K562 (cell line): ENCODE data around the gene C1QBP. TPM values are rescaled to one million over a fixed set of nuclear protein-coding genes. Genes with fewer than 3 reads are reported as not detected.

Source experiments
- E2F4 ChIP-seq: sonication (generic); formaldehyde crosslinking; IDR thresholded peaks from 2 replicates; pipeline ENCODE4 v1.8.0; 2022; ENCODE audit warnings: mild to moderate bottlenecking, low read depth, missing genetic modification reagents
- E2F6 ChIP-seq, 2 experiments: IDR thresholded peaks; 2 replicates each; pipeline ENCODE4 v1.6.1; 2011; ENCODE audit warnings: borderline replicate concordance in 1 of 2, control low read depth in 1 of 2, low read depth in 1 of 2, low read length in 1 of 2, mild to moderate bottlenecking in 1 of 2, mixed read lengths in 1 of 2, moderate library complexity in 1 of 2; ENCODE audit not compliant: insufficient read depth in 1 of 2, insufficient read length in 1 of 2, poor library complexity in 1 of 2, severe bottlenecking in 1 of 2; ENCODE audit errors: extremely low read depth in 1 of 2
- E2F8 ChIP-seq: fragments of 450-650 bp; IDR thresholded peaks from 2 replicates; pipeline ENCODE4 v1.7.1; 2018; ENCODE audit warnings: mild to moderate bottlenecking, low read depth; ENCODE audit not compliant: partially characterized antibody
- HDAC2 ChIP-seq: fragments of 450-650 bp; IDR thresholded peaks from 2 replicates; pipeline ENCODE4 v1.6.1; 2016; ENCODE audit warnings: mild to moderate bottlenecking
- L3MBTL2 ChIP-seq: fragments of 450-650 bp; IDR thresholded peaks from 2 replicates; pipeline ENCODE4 v1.6.1; 2016; ENCODE audit warnings: mild to moderate bottlenecking, moderate library complexity
- PHF8 ChIP-seq: fragments of 200-600 bp; sonication (generic); IDR thresholded peaks from 2 replicates; pipeline ENCODE4 v1.6.1; 2012; ENCODE audit warnings: mixed run types, mild to moderate bottlenecking, inconsistent platforms, low read length, moderate library complexity, borderline replicate concordance
- RB1 ChIP-seq: fragments of 450-650 bp; IDR thresholded peaks from 2 replicates; pipeline ENCODE4 v1.6.1; 2017; ENCODE audit warnings: low read depth, mild to moderate bottlenecking
- SMAD1 ChIP-seq: fragments of 150-350 bp; IDR thresholded peaks from 2 replicates; pipeline ENCODE4 v1.6.1; 2014; ENCODE audit warnings: low read length, low read depth; ENCODE audit not compliant: partially characterized antibody
- TCF7L2 ChIP-seq: fragments of 150-350 bp; IDR thresholded peaks from 2 replicates; pipeline ENCODE4 v1.6.1; 2016; ENCODE audit warnings: low read depth, mild to moderate bottlenecking, low read length, moderate library complexity
- USF1 ChIP-seq: sonication (generic); formaldehyde crosslinking; IDR thresholded peaks from 2 replicates; pipeline ENCODE4 v1.9.0; 2022; ENCODE audit warnings: mild to moderate bottlenecking, missing genetic modification reagents
- ZNF518B ChIP-seq: fragments of 250-450 bp; sonication (Bioruptor Pico); IDR thresholded peaks from 2 replicates; pipeline ENCODE4 v1.5.0; 2021; ENCODE audit warnings: mild to moderate bottlenecking, moderate library complexity
- ZNF707 ChIP-seq: fragments of 250-450 bp; sonication (Bioruptor Pico); conservative IDR thresholded peaks from 2 replicates; pipeline ENCODE4 v1.8.0; 2022; ENCODE audit warnings: inconsistent platforms, mild to moderate bottlenecking, moderate library complexity
- polyA plus RNA-seq, 8 experiments: library from polyadenylated mRNA; depleted of rRNA in 4 of 8; stranded (reverse) in 5 of 8; unstranded in 3 of 8; fragments of >200 nt; fragmentation: Nextera tagmentation in 2 of 8; fragmentation: Illumina TruSeq in 1 of 8; extraction: Ambion mirVana in 2 of 8; extraction: Trizol in 1 of 8; gene quantifications; 2 replicates each; pipeline versions ENCODE4 v1.2.1 to v1.2.3, GENCODE V29; 2011 to 2014; ENCODE audit warnings: inconsistent platforms in 1 of 8, missing spikeins in 1 of 8
- total RNA-seq, 7 experiments: library from RNA; depleted of rRNA in 6 of 7; stranded (reverse); fragments of >200 nt in 6 of 7; fragmentation: Illumina TruSeq in 2 of 7; extraction: Trizol in 2 of 7; gene quantifications; 2 replicates each; pipeline versions ENCODE4 v1.2.1 to v1.2.3, GENCODE V29; 2011 to 2021; ENCODE audit warnings: low replicate concordance in 1 of 7

The C1QBP gene
- total and polyA plus RNA-seq, 9 of the 15 experiments (the other 6 are each of a cell fraction or from before 2014, with no cell fraction given) = 90.7 to 665 (median 414) TPM

- no peak for TF ChIP-seq SMAD1
- TF ChIP-seq ZNF707 = no peak
- no peak for TF ChIP-seq ZNF518B (CRISPR knock-in tag)
- TF ChIP-seq L3MBTL2 = peak; percentile 63
- no peak for TF ChIP-seq TCF7L2
- TF ChIP-seq HDAC2 = 0 out of 2 replicates have a peak, but pooled peaks have one; percentile 28
- no peak for TF ChIP-seq E2F8
- TF ChIP-seq RB1 = peak; percentile 41; the same call in 1 of the 2 replicates
- peak; percentile 69 for TF ChIP-seq USF1 (CRISPR knock-in tag)
- peak; percentile 18 to 56 for TF ChIP-seq E2F6 (IDR thresholded peaks at IDR 0.05; ENCODE audit: borderline replicate concordance in 1 of 2, extremely low read depth in 1 of 2, insufficient read depth in 1 of 2, insufficient read length in 1 of 2, low read depth in 1 of 2, low read length in 1 of 2, poor library complexity in 1 of 2, severe bottlenecking in 1 of 2)
- TF ChIP-seq PHF8 = peak; percentile 65; the same call in 1 of the 2 replicates
- 0 out of 2 replicates have a peak, but pooled peaks have one; percentile 35 for TF ChIP-seq E2F4
Measured at GRCh38 chr17:5419959-5420653, 18.8 kb downstream of the C1QBP start, which contains the start of gene RPAIN (continued).
